ENCODE results near the gene ASTN2.

The ASTN2 gene

DNA sequence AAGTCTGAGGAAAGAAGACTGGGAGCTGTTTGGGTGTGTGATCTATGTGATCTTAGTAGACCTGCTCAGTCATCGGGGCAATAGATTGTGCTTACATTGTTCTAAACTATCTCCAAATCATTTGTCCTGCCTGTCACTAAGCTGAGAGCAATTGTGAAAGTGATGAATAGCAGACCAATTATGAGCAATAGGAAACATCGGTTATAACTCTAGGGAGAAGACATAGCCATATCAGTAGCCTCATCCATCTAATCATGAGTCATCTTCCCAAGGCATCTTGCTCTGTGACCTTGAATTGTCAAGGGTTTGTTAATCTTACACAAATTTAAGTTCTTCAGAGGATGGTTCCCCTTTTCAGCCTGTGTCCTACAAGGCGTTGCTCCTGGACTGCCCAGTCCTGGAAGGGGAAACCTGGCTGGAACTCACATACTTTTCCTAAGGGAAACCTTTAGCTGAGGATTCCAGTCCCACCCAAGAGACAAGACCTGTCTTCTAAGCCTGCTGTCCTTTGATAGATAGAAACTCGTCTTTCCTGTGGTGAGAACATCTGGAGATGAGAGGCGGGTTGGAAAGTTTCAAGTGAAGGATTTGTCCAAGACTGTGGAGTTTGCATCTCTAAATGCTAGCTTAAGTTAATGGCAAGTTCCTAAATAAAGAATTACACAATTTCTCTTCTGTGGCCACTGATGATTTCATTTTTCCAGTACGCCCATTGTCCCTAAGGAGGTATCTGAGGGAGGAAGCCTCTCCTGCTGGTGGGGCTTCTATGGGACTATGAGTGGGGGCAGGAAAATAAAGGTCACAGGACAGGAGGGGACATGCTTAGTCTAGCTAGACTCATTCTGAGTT lies 781.6 kb downstream of the ASTN2 start:
- H3K27me3 ChIP-seq = no peaks in the 10 kb centered on the region
- no peak overlapping the region for H3K4me3 ChIP-seq
- 0 out of 20 replicates have a peak, but pooled peaks cover 0 to 6% (median 0%) of the 10 kb centered on the region in 10 experiments for H3K4me1 ChIP-seq
- no peak overlapping the region for H3K27ac ChIP-seq
- H3K4me2 ChIP-seq = no peak overlapping the region
- TF ChIP-seq Cebpa-rat (IDR thresholded peaks at IDR 0.05) = no peak
- no peaks in the 10 kb centered on the region for H3K9me3 ChIP-seq (replicated peaks in 1 of 11)
- no peak overlapping the region for H3K9ac ChIP-seq
- no peaks in the 10 kb centered on the region for H4K20me1 ChIP-seq
- H3K36me3 ChIP-seq = no peaks in the 10 kb centered on the region

DNA sequence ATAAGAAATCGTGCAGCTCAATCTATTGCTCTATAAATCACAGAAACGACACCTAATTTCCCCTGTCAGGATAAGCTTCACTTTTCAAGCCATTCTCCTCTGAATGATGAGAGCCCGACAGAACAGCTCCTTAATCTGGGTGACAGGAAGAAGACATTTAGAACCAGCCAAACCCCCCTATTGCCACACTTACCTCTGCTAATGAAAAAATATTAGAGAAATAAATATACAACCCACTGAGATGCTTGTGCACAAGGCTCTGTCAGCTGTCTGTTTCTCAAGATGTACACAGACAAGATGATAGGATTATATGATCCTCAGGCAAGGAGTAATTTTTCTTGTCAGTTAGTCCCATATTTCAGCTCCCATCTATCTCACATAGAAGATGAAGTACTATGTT lies 785.2 kb downstream of the ASTN2 start:
- TF ChIP-seq Cebpa-rat (IDR thresholded peaks at IDR 0.05) = no peak
- Histone ChIP-seq H4K20me1 (no peaks in the 10 kb centered on the region), H3K4me1 (0 out of 20 replicates have a peak, but pooled peaks cover 0 to 6% (median 0%) of the 10 kb centered on the region in 10 experiments)

DNA sequence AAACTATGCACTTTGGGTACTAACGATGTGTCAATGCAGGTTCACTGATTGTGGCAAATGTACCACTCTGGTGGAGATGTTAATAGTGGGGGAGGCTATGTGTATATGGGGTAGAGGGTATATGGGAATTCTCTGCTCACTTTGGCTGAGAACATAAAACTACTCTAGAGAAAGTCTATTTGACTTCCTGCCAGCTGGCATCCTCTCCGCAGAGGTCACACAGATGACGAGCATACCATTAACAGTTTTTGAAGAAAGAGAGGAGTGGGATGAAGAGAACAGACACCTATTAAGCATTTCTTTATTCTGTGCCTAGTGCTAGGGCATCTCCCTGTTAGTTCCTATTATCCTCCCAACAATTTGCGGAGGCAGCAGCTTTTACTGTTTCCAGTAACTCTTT lies 786.1 kb downstream of the ASTN2 start:
- Histone ChIP-seq H3K4me2 (no peak overlapping the region), H4K20me1 (no peaks in the 10 kb centered on the region), H3K36me3 (no peaks in the 10 kb centered on the region), H3K9ac (no peak overlapping the region), H3K27me3 (no peaks in the 10 kb centered on the region), H3K4me1 (peaks cover 0 to 6% (median 0%) of the 10 kb centered on the region in 10 experiments; a peak in 1 of 20 replicates), H3K9me3 (replicated peaks in 1 of 11) (no peaks in the 10 kb centered on the region), H3K27ac (no peak overlapping the region), H3K4me3 (no peak overlapping the region)
- no peak for TF ChIP-seq Cebpa-rat (IDR thresholded peaks at IDR 0.05)

More for the DNA sequence above, 785.2 kb downstream of the ASTN2 start:
- Histone ChIP-seq H3K9ac (no peak overlapping the region), H3K4me3 (no peak overlapping the region), H3K36me3 (no peaks in the 10 kb centered on the region), H3K9me3 (replicated peaks in 1 of 11) (no peaks in the 10 kb centered on the region), H3K27ac (no peak overlapping the region), H3K27me3 (no peaks in the 10 kb centered on the region), H3K4me2 (no peak overlapping the region)

DNA sequence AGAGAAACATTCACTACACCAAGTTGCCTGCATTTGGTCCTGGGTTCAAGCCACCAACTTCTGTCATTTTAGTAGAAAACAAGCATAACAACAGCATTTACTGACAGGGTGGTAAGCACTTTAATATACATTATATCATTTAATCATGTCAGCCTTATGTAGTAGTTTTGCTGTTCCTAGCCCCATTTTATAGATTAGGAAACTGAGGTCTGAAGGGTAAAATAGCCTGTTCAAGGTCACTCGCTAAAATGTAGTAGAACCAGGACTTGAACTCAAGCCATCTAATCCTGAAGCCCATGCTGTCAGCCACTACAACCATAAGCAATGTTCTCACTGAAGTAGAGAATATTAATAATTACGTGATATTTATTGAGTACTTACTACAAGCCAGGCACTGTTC lies 787.4 kb downstream of the ASTN2 start:
- TF ChIP-seq Cebpa-rat (IDR thresholded peaks at IDR 0.05) = no peak
- Histone ChIP-seq H3K9me3 (replicated peaks in 1 of 11) (no peaks in the 10 kb centered on the region), H3K36me3 (no peaks in the 10 kb centered on the region), H3K4me1 (peaks cover 0 to 13% (median 0%) of the 10 kb centered on the region in 10 experiments; a peak in 1 of 20 replicates), H3K27me3 (no peaks in the 10 kb centered on the region), H3K9ac (no peak overlapping the region), H3K4me3 (no peak overlapping the region), H4K20me1 (no peaks in the 10 kb centered on the region), H3K4me2 (no peak overlapping the region), H3K27ac (no peak overlapping the region)

DNA sequence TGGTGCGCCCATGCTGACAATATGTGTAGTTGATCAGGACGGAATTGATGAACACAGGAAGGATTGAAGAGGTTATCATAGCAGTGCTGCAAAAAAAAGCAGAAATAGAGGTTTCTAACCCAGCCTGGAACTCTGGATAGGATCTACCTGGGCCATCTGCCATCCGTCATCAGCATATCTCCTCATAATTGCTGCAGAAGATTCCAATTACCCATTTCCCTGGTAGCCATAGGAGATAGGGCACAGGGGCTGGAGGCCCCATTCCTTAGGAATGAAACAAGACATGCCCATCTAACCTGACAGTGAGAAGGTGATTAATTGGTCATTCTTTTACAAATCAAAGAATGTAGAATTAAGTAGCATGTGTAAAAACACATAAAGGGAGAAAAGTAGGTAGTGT lies 788.1 kb downstream of the ASTN2 start:
- H3K9me3 ChIP-seq (replicated peaks in 1 of 11) = no peaks in the 10 kb centered on the region
- H3K4me2 ChIP-seq = no peak overlapping the region
- H3K9ac ChIP-seq = no peak overlapping the region
- H4K20me1 ChIP-seq = no peaks in the 10 kb centered on the region
- H3K4me1 ChIP-seq = peaks cover 0 to 13% (median 0%) of the 10 kb centered on the region in 10 experiments; a peak in 1 of 20 replicates
- H3K4me3 ChIP-seq = no peak overlapping the region
- no peaks in the 10 kb centered on the region for H3K27me3 ChIP-seq
- TF ChIP-seq Cebpa-rat (IDR thresholded peaks at IDR 0.05) = no peak
- H3K27ac ChIP-seq = no peak overlapping the region
- no peaks in the 10 kb centered on the region for H3K36me3 ChIP-seq

DNA sequence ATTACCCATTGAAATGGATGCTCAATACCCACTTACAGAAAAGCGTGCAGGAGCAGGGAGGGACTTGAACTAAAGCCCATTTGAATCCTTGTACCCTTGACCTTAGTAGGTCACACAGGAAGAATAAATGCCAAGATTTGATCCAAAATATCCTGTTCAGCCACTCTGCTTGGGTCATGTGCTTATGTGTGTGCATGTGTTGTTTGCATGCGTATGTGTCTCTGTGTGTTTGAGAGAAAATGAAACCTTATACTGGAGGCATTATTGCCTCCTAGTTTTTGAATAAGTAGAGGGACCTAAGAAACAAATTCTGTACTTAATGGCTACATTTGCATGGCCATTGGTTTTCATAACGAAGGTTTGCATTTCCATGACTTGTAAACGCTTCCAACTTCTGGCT lies 791.1 kb downstream of the ASTN2 start:
- TF ChIP-seq Cebpa-rat (IDR thresholded peaks at IDR 0.05) = no peak
- H4K20me1 ChIP-seq = no peaks in the 10 kb centered on the region
- no peak overlapping the region for H3K4me3 ChIP-seq
- no peaks in the 10 kb centered on the region for H3K9me3 ChIP-seq (replicated peaks in 1 of 11)
- H3K27ac ChIP-seq = no peak overlapping the region
- H3K9ac ChIP-seq = no peak overlapping the region
- H3K27me3 ChIP-seq = no peaks in the 10 kb centered on the region
- H3K4me2 ChIP-seq = no peak overlapping the region
- peaks cover 0 to 13% (median 0%) of the 10 kb centered on the region in 10 experiments; a peak in 1 of 20 replicates for H3K4me1 ChIP-seq
- H3K36me3 ChIP-seq = no peaks in the 10 kb centered on the region

DNA sequence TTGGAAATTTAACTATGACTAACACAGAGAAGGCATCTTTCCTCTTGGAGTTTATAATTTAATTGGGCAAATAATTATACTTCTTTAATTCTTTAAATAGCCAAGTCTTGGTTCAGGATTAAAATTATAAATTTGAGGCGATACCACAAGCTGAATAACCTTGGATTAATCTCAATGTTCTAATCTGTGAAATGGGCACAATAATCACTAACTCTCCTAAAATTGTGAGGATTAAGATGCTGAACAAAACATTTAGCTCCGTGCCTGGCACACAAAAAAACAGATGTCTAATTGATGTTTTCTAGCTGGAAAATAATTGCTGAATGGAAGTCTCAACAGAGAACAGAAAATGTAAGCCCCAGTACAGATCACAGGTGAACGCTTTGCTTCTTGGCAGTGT lies 797.5 kb downstream of the ASTN2 start:
- H3K9ac ChIP-seq = no peak overlapping the region
- H3K4me2 ChIP-seq = no peak overlapping the region
- H4K20me1 ChIP-seq = no peaks in the 10 kb centered on the region
- H3K36me3 ChIP-seq = 0 out of 22 replicates have a peak, but pooled peaks cover 0 to 4% (median 0%) of the 10 kb centered on the region in 11 experiments
- H3K27me3 ChIP-seq = no peaks in the 10 kb centered on the region
- H3K9me3 ChIP-seq (replicated peaks in 1 of 11) = peaks cover 0 to 6% (median 0%) of the 10 kb centered on the region in 11 experiments; a peak in 1 of 22 replicates
- H3K4me3 ChIP-seq = no peak overlapping the region
- TF ChIP-seq Cebpa-rat (IDR thresholded peaks at IDR 0.05) = no peak
- no peak overlapping the region for H3K27ac ChIP-seq
- H3K4me1 ChIP-seq = no peaks in the 10 kb centered on the region

DNA sequence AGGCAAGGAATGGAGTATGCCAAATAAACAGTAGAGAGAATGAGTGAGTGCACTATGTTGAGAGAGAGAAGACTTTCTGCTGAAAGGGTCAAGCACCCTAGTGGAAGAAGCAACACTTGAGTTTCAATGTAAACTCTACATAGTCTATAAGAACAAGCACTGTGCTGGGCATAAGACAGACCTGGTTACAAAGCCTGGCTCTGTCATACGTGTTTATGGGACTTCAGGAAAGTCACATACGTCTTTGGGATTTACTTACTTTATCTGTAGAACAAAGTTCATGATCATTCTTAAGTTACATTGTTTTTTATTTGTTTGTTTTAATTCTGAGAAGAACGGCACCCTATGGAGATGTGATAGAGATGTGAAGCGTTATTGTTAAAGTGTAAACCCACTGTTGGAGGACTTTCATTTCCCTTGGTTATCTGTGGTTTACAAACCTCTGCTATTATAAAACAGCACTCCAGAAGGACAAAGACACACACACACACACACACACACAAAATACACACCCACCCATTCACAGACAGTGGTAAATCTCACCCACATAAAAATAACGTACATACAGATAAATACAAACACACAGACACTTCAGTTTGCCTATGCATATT lies 798.4 kb downstream of the ASTN2 start:
- Histone ChIP-seq H3K4me2 (no peak overlapping the region), H3K9me3 (replicated peaks in 1 of 11) (peaks cover 0 to 6% (median 0%) of the 10 kb centered on the region in 11 experiments; a peak in 1 of 22 replicates), H3K4me3 (no peak overlapping the region), H4K20me1 (no peaks in the 10 kb centered on the region), H3K27ac (no peak overlapping the region), H3K27me3 (no peaks in the 10 kb centered on the region), H3K36me3 (0 out of 22 replicates have a peak, but pooled peaks cover 0 to 4% (median 0%) of the 10 kb centered on the region in 11 experiments), H3K9ac (no peak overlapping the region), H3K4me1 (no peaks in the 10 kb centered on the region)
- TF ChIP-seq Cebpa-rat (IDR thresholded peaks at IDR 0.05) = no peak

DNA sequence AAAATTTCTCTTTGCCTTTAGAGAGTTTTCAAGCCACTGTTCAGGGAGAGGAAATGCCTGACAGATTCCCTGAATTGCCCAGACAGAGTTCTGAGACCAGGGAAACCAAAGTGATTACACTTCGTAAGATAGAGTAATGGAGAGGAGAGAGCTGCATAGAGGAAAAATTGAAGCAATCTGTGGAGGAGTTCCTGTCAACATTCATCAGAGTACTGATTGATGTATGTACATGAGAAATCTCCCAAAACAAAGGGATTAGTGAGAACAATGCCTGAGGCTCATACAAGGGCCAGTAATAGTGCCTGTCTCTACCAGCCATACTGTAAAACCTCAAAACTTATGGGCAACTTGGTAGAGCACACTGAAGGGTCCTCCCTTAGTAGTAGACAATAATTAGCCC lies 806.8 kb downstream of the ASTN2 start:
- Histone ChIP-seq H3K4me3 (no peak overlapping the region), H3K27ac (no peak overlapping the region), H3K4me2 (no peak overlapping the region), H3K36me3 (peaks cover 0 to 5% (median 0%) of the 10 kb centered on the region in 11 experiments; a peak in 3 of 22 replicates), H3K27me3 (no peaks in the 10 kb centered on the region), H4K20me1 (no peaks in the 10 kb centered on the region), H3K9me3 (replicated peaks in 1 of 11) (peaks cover 4 to 7% (median 6%) of the 10 kb centered on the region in 11 experiments; a peak in 13 of 22 replicates), H3K4me1 (no peaks in the 10 kb centered on the region), H3K9ac (no peak overlapping the region)
- no peak for TF ChIP-seq Cebpa-rat (IDR thresholded peaks at IDR 0.05)

All from BLaER1 treated with 17β-estradiol and CSF1 and Interleukin-3, amounts not matched to agents 10 nM and 100 nM (cell line).